ENCODE results near the gene TOMM20L. TPM values are rescaled to one million over a fixed set of nuclear protein-coding genes. Genes with fewer than 3 reads are reported as not detected.

The TOMM20L gene
- total and polyA plus RNA-seq, 2 of the 13 experiments (the other 11 are each of a cell fraction or from before 2014, with no cell fraction given) = 0.46 TPM; not detected in 1

DNA sequence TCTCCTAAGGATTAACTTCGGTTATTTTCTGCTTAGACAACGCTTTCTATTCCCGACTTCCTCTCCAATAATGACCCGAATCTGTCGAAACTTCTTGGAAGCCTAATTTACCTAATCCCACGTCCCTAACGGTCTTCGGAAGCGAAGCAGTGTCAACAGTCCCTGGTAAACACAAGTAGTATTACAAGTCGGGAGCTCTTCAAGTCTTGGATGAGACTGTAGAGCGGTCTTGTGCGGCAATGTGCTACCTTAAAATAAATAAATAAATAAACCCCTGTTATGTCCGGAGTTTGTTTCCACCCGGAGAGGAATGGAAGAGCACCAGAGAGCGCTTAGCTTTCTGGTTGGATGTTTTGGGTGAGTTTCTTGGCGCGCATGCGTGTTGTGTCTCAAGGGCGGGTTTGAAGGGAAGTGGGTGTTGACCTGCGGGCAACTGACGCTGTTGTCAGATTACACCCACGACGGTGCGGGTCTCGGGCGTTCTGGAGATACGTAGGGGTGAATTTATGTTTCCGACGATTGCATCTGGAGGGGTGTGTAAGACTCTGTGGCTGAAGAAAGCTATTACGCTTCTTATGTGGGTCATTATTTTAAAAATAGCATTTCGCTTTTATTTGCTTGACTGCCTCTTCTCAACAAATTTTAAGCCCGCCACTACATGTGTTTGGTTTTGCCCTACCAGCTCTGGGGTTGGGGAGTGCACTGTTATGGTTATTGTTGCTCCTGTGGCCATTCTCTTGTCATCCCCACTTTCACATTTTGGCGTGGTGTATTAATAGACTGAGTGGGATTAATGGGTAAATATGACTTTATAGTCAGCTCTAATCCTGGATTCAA, 31.8 kb downstream of the TOMM20L start, which contains the start of the genes KIAA0586 and TIMM9 (continued):
- TF ChIP-seq POLR2A (IDR thresholded peaks at IDR 0.05; ENCODE audit: insufficient read depth in 1 of 2, low read depth in 2 of 2, low read length in 2 of 2) = peak; percentile 92
- TF ChIP-seq ZNF263 (CRISPR knock-in tag; IDR thresholded peaks at IDR 0.05) = no peak; the same call in 1 of the 2 replicates
- TF ChIP-seq GTF2F1 (IDR thresholded peaks at IDR 0.05; ENCODE audit: low read length) = no peak
- TF ChIP-seq CREM (IDR thresholded peaks at IDR 0.05) = peak; percentile 66
- no peak for TF ChIP-seq CREM (CRISPR knock-in tag; IDR thresholded peaks at IDR 0.05)
- TF ChIP-seq, protein P1, sequence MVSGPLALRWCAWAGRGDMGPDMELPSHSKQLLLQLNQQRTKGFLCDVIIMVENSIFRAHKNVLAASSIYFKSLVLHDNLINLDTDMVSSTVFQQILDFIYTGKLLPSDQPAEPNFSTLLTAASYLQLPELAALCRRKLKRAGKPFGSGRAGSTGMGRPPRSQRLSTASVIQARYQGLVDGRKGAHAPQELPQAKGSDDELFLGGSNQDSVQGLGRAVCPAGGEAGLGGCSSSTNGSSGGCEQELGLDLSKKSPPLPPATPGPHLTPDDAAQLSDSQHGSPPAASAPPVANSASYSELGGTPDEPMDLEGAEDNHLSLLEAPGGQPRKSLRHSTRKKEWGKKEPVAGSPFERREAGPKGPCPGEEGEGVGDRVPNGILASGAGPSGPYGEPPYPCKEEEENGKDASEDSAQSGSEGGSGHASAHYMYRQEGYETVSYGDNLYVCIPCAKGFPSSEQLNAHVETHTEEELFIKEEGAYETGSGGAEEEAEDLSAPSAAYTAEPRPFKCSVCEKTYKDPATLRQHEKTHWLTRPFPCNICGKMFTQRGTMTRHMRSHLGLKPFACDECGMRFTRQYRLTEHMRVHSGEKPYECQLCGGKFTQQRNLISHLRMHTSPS (CRISPR knock-in tag; IDR thresholded peaks at IDR 0.05; ENCODE audit: low read depth) = no peak
- TF ChIP-seq, protein P2, sequence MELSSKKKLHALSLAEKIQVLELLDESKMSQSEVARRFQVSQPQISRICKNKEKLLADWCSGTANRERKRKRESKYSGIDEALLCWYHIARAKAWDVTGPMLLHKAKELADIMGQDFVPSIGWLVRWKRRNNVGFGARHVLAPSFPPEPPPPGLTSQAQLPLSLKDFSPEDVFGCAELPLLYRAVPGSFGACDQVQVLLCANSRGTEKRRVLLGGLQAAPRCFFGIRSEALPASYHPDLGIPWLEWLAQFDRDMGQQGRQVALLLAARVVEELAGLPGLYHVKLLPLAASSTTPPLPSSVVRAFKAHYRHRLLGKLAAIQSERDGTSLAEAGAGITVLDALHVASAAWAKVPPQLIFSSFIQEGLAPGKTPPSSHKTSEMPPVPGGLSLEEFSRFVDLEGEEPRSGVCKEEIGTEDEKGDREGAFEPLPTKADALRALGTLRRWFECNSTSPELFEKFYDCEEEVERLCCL (CRISPR knock-in tag; IDR thresholded peaks at IDR 0.05; ENCODE audit: borderline replicate concordance) = no peak
- no peak for TF ChIP-seq ZNF660 (CRISPR knock-in tag; IDR thresholded peaks at IDR 0.05; ENCODE audit: borderline replicate concordance, low read depth)
- TF ChIP-seq ZNF138 (CRISPR knock-in tag; IDR thresholded peaks at IDR 0.05; ENCODE audit: low read depth) = no peak
- TF ChIP-seq ZNF672 (CRISPR knock-in tag; IDR thresholded peaks at IDR 0.05) = no peak
- TF ChIP-seq MTA3 (CRISPR knock-in tag; IDR thresholded peaks at IDR 0.05) = no peak
- TF ChIP-seq ZNF570 (CRISPR knock-in tag; IDR thresholded peaks at IDR 0.05; ENCODE audit: borderline replicate concordance) = no peak
- TF ChIP-seq PPARG (CRISPR knock-in tag; conservative IDR thresholded peaks at IDR 0.05) = no peak
- TF ChIP-seq, protein P3, sequence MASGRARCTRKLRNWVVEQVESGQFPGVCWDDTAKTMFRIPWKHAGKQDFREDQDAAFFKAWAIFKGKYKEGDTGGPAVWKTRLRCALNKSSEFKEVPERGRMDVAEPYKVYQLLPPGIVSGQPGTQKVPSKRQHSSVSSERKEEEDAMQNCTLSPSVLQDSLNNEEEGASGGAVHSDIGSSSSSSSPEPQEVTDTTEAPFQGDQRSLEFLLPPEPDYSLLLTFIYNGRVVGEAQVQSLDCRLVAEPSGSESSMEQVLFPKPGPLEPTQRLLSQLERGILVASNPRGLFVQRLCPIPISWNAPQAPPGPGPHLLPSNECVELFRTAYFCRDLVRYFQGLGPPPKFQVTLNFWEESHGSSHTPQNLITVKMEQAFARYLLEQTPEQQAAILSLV (CRISPR knock-in tag; IDR thresholded peaks at IDR 0.05; ENCODE audit: borderline replicate concordance) = 0 out of 2 replicates have a peak, but pooled peaks have one; percentile 17
- no peak for TF ChIP-seq PAF1 (CRISPR knock-in tag; IDR thresholded peaks at IDR 0.05)
- no peak for TF ChIP-seq XRCC5 (optimal IDR thresholded peaks at IDR 0.05; ENCODE audit: low read length)
- no peak for TF ChIP-seq ZBTB1 (CRISPR knock-in tag; IDR thresholded peaks at IDR 0.05; ENCODE audit: borderline replicate concordance)
- TF ChIP-seq, protein P4, sequence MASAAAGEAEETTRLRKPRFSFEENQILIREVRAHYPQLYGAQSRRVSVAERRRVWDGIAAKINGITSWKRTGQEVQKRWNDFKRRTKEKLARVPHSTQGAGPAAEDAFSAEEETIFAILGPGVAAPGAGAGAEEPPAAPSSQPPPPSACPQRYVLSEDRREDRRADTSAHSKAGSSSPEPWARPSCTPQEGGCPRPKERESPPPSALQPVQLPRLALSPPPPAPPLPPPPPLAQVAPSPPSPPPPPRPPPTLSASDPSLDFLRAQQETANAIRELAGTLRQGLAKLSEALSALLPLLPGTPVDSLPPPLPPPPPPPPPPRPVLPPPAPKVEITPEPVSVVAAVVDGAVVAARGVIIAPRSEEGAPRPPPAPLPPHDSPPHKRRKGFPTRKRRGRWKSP (CRISPR knock-in tag; IDR thresholded peaks at IDR 0.05) = no peak
- no peak for TF ChIP-seq ZNF367 (CRISPR knock-in tag; IDR thresholded peaks at IDR 0.05; ENCODE audit: borderline replicate concordance)
- TF ChIP-seq ELF4 (CRISPR knock-in tag; IDR thresholded peaks at IDR 0.05; ENCODE audit: borderline replicate concordance) = peak; percentile 60; the same call in 1 of the 2 replicates
- no peak for TF ChIP-seq ZNF546 (CRISPR knock-in tag; conservative IDR thresholded peaks at IDR 0.05)
- TF ChIP-seq YEATS2 (CRISPR knock-in tag; IDR thresholded peaks at IDR 0.05; ENCODE audit: borderline replicate concordance) = peak; percentile 83
- TF ChIP-seq HNF1B (CRISPR knock-in tag; IDR thresholded peaks at IDR 0.05) = no peak
- TF ChIP-seq ZNF432 (CRISPR knock-in tag; IDR thresholded peaks at IDR 0.05; ENCODE audit: borderline replicate concordance) = no peak

Data from HepG2 (cell line).